GM19193 (cell line): ENCODE results near the gene ST6GAL2.

Experiments used
- POLR2A ChIP-seq: IDR thresholded peaks from 4 replicates; pipeline ENCODE4 v1.6.1; 2011; ENCODE audit not compliant: insufficient read depth, insufficient read length; ENCODE audit errors: extremely low read depth

ST6GAL2 gene

DNA sequence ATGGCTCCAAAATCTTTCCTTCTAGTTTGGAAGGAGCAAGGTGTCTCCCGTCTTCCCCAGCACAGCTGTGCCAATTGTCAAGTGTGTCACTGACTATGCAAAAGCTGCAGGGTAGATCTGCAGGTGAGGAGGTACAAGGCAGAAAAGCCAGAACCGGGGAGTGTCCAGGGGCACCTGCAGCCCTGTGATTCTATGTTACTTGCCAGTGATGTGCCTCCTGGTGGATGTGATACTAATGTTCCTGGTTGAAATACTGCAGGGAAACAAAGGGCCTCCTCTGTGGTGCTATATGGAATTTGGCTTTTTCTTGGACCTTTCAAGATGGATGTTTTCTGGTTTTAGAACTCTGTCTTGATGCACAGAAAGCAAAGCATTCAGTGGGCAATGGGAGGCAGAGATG lies 80.3 kb downstream of the ST6GAL2 start:
- TF ChIP-seq POLR2A: no peak

DNA sequence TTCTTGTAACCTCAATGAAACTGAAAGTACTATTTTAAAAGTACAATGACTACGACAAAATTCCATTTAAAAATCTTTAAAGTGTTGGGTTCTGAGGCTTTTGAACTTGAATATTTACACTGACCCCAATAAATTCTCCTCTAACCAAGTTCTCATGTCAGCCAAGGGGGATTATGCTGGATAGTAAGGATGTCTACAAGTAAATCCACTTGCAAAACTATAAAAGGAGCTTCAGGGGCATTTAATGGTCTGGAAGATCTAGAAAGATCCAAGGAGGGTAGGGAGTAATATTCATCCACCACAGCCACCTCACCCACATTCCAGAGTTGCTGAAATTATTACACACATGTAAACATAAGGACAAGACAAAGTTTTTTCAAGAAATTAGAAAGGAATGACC lies 81.8 kb downstream of the ST6GAL2 start:
- TF ChIP-seq POLR2A: no peak

GRCh38 chr2:106800976-106801655 lies 84.9 kb downstream of the ST6GAL2 start:
- no peak for TF ChIP-seq POLR2A

GRCh38 chr2:106800180-106800579 lies 85.8 kb downstream of the ST6GAL2 start:
- TF ChIP-seq POLR2A: no peak

DNA sequence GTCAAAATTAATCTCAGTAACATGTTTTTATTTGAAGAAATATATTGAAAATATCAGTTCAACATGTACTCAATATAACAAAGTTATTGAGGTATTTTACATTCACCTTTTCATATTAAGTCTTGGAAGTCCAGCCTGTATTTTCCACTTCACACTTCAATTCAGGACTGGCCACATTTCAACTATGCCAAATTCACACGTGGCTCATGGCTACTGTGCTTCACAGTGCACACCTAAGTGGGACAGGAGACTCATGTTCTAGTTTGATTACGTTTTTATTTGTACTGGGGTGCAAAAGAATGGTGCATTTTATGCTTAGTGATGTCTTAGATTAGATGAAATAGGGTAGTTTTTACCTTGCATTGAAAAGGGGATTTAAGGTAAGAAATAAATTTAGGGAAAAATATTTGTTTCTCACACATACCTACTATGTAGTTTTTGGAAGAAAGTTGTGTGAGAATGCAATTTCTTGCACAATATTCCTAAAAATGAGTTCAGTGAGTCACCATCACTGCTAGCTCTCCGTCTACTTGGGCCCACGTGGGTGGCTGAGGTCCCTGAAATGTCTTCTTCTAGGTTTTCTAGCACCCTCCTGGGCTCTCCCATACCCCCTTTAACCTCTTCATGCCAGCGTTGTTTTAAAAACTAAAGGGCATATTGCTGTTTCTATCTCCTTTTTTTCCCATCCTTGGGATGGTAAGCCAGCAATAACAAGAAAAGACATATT lies 87.0 kb downstream of the ST6GAL2 start:
- no peak for TF ChIP-seq POLR2A

DNA sequence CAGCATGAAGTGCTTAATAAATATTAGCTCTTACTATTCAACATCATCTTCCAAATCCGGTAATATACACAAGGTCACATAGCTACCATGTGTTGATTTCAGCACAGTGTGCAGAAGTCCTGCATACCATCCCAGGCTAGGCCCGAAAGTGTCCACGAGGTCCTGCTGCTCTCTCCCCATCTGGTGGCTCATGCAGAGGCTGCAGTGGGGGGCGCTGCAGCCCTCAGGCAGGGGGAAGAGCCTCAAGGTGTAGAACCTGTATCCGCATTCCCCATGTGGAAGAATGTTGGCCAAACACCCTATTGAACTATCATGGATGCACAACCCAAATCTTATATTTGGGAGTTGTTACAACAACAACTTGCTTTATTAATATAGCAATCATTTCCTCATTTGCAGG lies 88.5 kb downstream of the ST6GAL2 start:
- TF ChIP-seq POLR2A: no peak

- no peak for TF ChIP-seq POLR2A
Measured at GRCh38 chr2:106792671-106793070, 93.3 kb downstream of the ST6GAL2 start.

GRCh38 chr2:106789185-106789584 lies 96.8 kb downstream of the ST6GAL2 start:
- no peak for TF ChIP-seq POLR2A

- TF ChIP-seq POLR2A: no peak
Measured at GRCh38 chr2:106782681-106783080, 103.3 kb downstream of the ST6GAL2 start.

- TF ChIP-seq POLR2A: no peak
Measured at GRCh38 chr2:106781196-106781595, 104.8 kb downstream of the ST6GAL2 start.

DNA sequence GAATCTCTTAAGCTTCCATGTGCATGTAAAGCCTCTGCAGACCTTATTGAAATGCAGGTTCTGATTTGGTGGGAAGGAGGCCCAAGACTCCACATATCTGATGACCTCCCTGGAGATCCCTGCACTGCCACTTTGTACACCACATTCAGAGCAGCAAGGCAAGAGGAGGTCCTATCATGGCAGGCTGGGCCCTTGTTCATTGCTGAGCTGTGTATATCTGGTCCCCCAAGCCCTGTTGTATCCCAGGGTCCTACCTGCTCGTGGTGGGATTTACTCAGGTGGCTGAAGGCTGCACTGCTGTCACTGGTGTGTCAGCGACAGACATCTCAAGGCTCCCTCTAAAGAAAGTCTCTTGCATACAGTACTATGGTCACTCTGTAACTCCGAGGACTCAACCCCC lies 114.2 kb downstream of the ST6GAL2 start:
- no peak for TF ChIP-seq POLR2A

DNA sequence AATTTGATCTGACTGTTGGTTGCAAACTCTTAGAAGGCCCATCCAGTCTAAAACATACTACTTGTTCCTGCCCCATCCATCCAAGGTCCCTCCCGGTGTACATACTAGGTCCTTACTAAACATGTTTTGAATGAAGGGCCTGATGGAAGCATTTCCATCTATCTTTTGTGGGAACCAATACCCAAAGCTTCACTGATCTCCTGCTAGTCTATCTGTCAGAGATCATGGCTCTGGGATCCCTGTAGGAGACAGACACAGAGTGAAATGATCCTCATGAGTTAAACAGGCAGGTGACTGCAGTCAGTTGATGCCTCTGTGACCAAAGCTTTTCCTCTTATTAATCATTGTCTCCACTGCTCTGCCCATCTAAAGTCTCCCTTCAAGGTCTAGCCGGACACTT lies 115.0 kb downstream of the ST6GAL2 start:
- no peak for TF ChIP-seq POLR2A

DNA sequence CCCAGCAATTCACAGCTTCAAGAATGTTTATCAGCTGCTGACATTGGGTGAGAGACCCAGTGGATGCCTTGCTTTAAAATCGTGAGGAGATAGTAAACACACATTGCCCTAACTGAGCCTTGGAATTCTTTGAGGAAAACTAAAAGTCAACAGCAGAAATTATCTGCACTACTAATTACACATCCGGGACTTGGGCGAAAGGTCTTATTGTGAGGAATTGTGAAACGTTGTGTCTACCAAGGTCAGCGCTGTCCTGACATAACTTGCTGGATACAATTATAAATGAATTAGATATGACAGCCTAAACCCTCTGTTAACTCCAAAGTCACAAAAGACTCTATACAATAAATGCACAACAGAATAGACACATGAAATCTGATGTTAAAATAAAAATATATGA lies 121.4 kb downstream of the ST6GAL2 start:
- TF ChIP-seq POLR2A: no peak

DNA sequence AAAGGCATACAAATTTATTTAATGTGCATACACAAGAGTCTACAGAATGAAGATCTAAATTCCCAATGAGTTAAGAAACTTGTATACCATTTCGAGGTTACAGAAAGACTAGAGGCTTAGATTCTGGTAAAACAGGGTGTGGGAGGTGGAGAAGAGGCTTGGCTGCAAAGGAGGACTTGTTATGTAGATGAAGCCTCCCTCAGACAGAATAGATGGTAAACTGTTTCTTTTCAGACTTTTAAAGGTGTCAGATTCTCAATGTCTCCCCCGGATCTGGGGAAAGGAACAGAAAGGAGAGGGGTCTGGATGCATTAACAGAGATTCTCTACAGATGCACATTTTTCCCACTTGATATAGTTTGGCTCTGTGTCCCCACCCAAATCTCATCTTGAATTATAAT lies 126.0 kb downstream of the ST6GAL2 start:
- no peak for TF ChIP-seq POLR2A

DNA sequence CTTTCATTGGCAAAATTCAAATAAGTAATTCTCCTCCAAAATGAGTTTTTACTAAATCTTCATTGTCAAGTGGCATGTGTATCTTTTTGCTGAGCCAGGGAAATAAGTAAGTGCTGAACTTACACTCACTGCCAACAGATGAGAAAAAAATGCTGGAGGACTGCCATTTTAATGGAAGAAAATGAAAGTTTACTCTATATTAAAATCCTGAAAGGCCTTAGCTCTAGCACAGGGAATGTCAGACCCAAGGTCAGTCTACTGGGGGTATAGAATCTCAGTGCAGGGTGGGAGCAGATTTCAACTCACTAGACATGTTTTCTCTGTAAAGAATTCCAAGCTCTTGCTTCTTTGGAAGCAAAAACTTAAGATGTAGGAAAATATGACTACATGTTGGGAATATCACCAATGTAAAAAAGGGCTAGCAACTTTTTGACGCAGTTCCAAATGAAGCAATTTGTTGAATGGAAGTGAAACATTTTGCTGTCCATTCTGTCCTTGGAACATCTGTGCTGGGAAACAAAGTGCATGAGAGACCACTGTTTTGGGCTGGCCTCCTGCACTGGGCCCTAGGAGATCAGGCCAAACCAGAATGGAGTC lies 127.0 kb downstream of the ST6GAL2 start:
- TF ChIP-seq POLR2A: no peak
